WERI-Rb-1 (cell line): Measurements from ENCODE around the gene SHANK3.

Experiments used
- DNase-seq: peaks from one replicate; pipeline ENCODE4 v3.0.0-alpha.2; 2020
- H3K27ac ChIP-seq: fragments of 250-450 bp; sonication (Bioruptor Pico); 2 replicates; pipeline ENCODE4 v1.5.1; 2020; ENCODE audit warnings: mild to moderate bottlenecking, moderate library complexity
- H3K27me3 ChIP-seq: fragments of 250-450 bp; sonication (Bioruptor Pico); 2 replicates; pipeline ENCODE4 v1.5.1; 2021; ENCODE audit warnings: mild to moderate bottlenecking, low read depth, moderate library complexity; ENCODE audit not compliant: insufficient read depth, severe bottlenecking
- H3K36me3 ChIP-seq: fragments of 250-450 bp; sonication (Bioruptor Pico); 2 replicates; pipeline ENCODE4 v1.5.1; 2020; ENCODE audit warnings: mild to moderate bottlenecking, moderate library complexity
- H3K4me3 ChIP-seq: 2 replicates; pipeline ENCODE4 v1.5.1; 2011; ENCODE audit warnings: low read depth, mild to moderate bottlenecking, control low read depth, low read length
- H3K9me3 ChIP-seq: fragments of 250-450 bp; sonication (Bioruptor Pico); 2 replicates; pipeline ENCODE4 v1.5.1; 2021; ENCODE audit warnings: mild to moderate bottlenecking, moderate library complexity; ENCODE audit not compliant: severe bottlenecking
- TF ChIP-seq, protein P1 (sequence below): IDR thresholded peaks from 2 replicates; pipeline ENCODE4 v1.5.1; 2011; ENCODE audit warnings: low read depth, mild to moderate bottlenecking, control low read depth, inconsistent platforms, low read length

SHANK3 gene

DNA sequence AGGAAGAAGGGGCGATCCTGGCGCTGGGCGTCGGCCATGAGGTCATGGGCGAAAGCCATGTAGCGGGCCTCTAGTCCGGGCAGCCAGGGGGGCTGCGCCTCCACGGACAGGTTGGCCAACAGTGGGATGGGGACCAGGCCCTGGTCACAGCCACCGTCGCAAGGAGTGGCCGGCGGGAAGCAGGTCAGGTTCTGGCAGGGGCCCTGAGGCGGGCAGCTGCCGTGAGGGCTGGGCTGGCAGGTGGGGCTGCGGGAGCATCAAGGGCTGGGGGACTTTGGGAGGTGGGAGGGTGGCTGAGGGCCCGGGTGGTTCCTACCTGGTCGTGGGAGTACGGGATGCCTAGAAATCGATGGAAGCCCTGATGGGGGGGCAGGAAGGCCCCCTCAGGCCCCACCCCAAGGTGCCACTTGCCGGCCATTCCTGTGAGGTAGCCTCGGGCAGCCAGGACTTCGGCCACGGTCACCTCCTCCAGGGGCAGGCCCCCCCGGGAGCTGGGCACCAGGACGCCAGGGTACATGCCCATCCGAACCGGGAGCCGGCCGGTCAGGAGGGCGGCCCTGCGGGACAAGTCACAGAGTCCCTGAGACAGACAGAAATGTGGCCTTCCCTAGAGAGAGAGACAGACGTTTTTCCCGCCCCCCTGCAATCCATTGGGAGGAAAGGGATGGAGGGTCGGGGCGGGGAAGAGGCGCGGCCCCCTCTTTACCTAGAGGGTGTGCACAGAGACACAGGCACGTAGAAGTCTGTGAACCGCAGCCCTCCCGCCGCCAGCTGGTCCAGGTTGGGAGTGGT lies 45.6 kb upstream of the SHANK3 start:
- H3K27me3 ChIP-seq = no peaks in the 10 kb centered on the region
- H3K9me3 ChIP-seq = no peaks in the 10 kb centered on the region
- H3K4me3 ChIP-seq = peak overlapping the region; percentile 84
- TF ChIP-seq, protein P1, sequence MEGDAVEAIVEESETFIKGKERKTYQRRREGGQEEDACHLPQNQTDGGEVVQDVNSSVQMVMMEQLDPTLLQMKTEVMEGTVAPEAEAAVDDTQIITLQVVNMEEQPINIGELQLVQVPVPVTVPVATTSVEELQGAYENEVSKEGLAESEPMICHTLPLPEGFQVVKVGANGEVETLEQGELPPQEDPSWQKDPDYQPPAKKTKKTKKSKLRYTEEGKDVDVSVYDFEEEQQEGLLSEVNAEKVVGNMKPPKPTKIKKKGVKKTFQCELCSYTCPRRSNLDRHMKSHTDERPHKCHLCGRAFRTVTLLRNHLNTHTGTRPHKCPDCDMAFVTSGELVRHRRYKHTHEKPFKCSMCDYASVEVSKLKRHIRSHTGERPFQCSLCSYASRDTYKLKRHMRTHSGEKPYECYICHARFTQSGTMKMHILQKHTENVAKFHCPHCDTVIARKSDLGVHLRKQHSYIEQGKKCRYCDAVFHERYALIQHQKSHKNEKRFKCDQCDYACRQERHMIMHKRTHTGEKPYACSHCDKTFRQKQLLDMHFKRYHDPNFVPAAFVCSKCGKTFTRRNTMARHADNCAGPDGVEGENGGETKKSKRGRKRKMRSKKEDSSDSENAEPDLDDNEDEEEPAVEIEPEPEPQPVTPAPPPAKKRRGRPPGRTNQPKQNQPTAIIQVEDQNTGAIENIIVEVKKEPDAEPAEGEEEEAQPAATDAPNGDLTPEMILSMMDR = no peak
- H3K36me3 ChIP-seq = peaks cover 2% of the 10 kb centered on the region; the same call in 1 of the 2 replicates
- no peak for DNase-seq
- peak overlapping the region; percentile 65 for H3K27ac ChIP-seq

DNA sequence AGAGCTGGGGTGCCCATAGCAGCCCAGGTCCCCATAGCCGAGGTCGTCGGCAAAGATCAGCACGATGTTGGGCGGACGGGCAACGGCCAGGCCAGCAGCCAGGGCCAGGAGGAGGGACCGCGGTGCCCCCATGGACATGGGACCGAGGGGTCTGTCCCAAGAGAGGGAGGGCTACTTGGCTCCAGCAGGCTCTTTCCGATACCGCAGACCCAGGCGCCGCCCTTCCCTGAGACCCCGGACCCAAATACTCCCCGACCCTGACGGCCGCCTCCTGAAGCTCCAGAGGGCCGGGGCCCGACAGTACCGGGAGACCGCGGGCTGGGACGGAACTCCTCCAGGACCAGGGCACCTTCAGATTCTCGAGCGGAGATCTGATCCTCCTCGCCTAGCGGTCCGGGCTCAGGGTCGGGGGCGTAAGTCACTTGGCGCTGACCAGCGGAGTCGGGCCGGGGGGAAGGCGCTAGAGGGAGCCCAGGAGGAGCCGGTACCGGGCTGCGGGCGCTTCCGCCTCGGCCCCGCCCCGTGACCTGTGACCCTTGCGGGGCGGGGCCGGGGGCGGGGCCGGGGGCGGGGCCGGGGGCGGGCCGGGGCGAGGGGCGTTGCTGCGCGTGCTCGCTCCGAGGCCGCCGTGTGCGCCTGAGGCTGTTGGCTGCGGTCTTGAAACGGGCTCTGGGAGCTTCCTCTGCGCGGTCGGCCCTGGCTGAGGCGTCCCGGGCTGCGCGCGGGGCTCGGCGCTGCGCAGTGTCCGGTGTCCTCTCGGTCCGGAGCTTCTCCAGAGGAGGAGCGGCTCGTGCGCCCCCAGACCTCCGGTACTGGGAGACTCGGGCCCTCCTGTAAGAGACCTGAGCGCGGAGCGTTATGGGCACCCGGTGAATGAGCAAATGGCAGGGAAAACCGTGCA lies 44.7 kb upstream of the SHANK3 start, which contains the start of gene ARSA:
TSS of gene ARSA (minus strand) at position 511 of the 901 bp plus-strand sequence. CDS start at position 138, 373 bp downstream.
- peaks cover 2% of the 10 kb centered on the region; the same call in 1 of the 2 replicates for H3K36me3 ChIP-seq
- TF ChIP-seq, protein P1 = peak; percentile 41; the same call in 1 of the 2 replicates
- peak within 1 kb of the TSS; percentile 84 for H3K4me3 ChIP-seq
- H3K9me3 ChIP-seq = no peaks in the 10 kb centered on the region
- peak within 1 kb of the TSS; percentile 65 for H3K27ac ChIP-seq
- DNase-seq = peak; percentile 74
- H3K27me3 ChIP-seq = no peaks in the 10 kb centered on the region

DNA sequence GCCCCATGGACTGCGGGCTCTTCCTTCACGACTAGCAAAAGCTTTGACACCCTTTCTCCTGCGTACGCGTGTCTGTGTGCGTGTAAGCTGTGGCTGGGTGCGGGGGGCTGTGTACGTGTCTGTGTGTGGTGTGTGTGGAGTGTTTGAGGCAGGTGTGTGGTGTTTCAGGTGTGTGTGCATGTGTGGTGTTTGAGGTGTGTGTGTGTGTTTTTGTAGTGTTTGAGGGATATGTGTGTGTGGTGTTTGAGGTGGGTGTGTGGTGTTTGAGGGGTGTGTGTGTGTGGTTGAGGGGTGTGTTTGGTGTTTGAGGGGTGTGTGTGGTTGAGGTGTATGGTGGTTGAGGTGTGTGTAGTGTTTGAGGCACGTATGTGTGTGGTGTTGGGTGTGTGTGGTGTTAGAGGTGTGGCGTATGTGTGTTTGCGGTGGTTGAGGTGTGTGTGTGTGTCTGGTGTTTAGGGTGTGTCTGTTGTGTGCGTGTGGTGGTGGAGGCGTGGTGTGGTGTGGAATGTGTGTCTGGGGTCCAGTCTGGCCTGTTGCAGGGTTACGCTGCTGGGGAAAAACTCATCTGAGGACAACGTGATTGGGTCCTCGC lies 44.0 kb upstream of the SHANK3 start:
- TF ChIP-seq, protein P1 = no peak
- Histone ChIP-seq H3K4me3 (peak overlapping the region; percentile 84), H3K9me3 (no peaks in the 10 kb centered on the region), H3K27ac (peak overlapping the region; percentile 62), H3K36me3 (peaks cover 2% of the 10 kb centered on the region; the same call in 1 of the 2 replicates), H3K27me3 (no peaks in the 10 kb centered on the region)
- no peak for DNase-seq

DNA sequence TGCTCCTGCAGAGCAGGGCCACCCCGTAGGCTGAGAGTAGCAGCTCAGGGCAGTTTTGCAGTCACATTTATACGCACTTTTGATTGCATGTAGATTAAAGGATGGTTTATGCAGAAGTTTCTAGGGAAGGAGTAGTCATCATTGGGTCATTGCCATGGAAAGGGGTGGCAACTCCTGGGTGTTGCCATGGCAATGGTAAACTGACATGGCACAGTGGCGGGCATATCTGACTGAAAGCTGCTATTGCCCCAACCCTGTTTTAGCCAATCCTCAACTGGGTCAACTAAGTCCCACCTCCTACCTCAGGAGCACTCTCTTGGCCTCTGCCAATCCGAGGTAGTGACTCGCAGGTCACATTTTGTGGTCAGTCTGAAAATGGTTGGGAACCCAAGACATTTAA lies 42.2 kb upstream of the SHANK3 start:
- Histone ChIP-seq H3K4me3 (no peak overlapping the region), H3K27me3 (no peaks in the 10 kb centered on the region), H3K36me3 (no peaks in the 10 kb centered on the region), H3K27ac (no peak overlapping the region), H3K9me3 (no peaks in the 10 kb centered on the region)
- DNase-seq = no peak
- TF ChIP-seq, protein P1 = no peak

DNA sequence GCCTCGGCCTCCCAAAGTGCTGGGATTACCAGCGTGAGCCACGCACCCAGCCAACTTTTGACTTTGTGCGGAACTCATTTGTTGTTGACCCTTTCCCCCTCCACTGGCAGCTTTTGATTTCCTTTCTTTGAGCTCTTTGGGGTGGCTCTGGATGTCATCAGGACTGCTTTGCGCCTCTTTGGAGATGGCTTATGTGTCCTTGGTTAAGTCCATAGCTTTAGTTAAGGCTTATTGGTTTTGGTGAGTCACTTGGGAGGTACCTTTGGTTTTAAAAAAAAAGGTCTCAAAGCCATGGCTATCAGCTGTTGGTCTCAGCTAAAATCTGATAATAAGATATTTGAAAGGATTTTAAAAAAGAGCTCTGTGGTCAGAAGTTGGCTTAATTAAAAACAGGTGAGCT lies 39.5 kb upstream of the SHANK3 start:
- Histone ChIP-seq H3K27me3 (no peaks in the 10 kb centered on the region), H3K27ac (no peak overlapping the region), H3K36me3 (no peaks in the 10 kb centered on the region), H3K9me3 (no peaks in the 10 kb centered on the region), H3K4me3 (no peak overlapping the region)
- TF ChIP-seq, protein P1 = no peak
- no peak for DNase-seq
